Mesangial cell (primary cell): Measurements from ENCODE around the gene ZNF14. TPM values are rescaled to one million over a fixed set of nuclear protein-coding genes. Genes with fewer than 3 reads are reported as not detected.

Experiments used
- total RNA-seq: library from RNA; depleted of rRNA; stranded (reverse); fragments of >200 nt; gene quantifications from 2 replicates; pipeline ENCODE4 v1.2.3, GENCODE V29; 2015

The ZNF14 gene
- total RNA-seq, result 1.5 and 2.8 TPM in 2 replicates

DNA sequence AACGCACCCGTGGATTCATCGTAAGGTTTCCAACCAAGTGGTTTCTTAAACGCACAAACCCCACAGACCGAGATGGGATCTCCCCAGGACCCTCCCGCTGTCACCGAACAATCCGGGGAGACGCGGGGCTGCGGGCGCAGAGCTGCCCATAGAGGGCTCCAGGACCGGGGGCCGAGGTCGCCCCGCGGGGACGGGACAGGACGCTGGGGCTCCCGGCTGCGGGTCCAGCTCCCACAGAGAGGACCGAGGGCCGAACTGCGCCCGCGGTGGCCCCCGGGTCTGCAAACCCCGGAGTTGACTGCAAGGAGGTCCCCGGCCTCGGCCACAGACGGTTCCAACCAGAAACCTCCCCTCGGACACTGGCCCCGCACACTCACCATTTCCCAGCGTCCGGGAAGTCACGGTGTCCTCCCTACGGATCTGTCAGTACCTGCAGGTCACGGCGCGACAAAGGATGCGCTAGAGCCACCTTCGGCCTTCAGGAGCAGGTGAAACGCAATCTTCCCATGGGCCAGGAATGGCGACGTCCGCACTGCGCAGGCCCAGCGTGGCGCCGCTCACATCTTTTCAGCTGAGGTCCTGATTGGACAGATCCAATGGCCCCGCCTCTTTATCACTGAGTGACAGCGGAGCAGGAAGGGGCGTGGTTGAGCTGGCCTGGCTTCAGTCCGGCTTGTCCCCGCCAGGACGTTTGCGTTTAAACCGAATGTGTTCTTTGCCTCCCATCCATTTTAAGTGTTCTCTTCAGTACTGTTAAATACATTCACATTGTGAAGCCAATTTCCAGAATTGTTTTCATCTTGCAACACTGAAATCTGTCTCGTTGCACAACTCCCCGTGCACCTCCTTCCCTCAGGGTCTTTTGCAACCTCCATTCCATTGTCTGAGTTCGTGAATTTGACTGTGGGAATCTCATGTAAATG lies at the start of gene ZNF14:
Gene ZNF14 (minus strand): TSS at position 534 of the 923 bp plus-strand sequence. CDS start 154 bp downstream, at position 380.

GRCh38 chr19:19668230-19669012 lies 64.5 kb downstream of the ZNF14 start, which contains the start of gene ZNF101:
ZNF101 (plus strand) TSS chr19:19668839; CDS start chr19:19668964, 125 bp downstream.

GRCh38 chr19:19663256-19664120 lies 69.4 kb downstream of the ZNF14 start, which contains the start of gene ATP13A1:
ATP13A1 (minus strand) TSS chr19:19663676; CDS start chr19:19663666, 10 bp downstream.

Other genes starting within 250 kb of the ZNF14 start
- 1.6 and 2.3 TPM in 2 replicates for gene TSSK6, start 217.6 kb downstream of the ZNF14 start, total RNA-seq
- gene NDUFA13, start 216.9 kb downstream of the ZNF14 start, total RNA-seq, result 105 and 169 TPM in 2 replicates
- gene YJEFN3, start 204.2 kb downstream of the ZNF14 start, total RNA-seq, result 0.51 and 0.98 TPM in 2 replicates
- 0.63 TPM in 1 of 2 replicates, not detected in the other for gene CILP2, start 194.8 kb downstream of the ZNF14 start, total RNA-seq
- 1.8 and 2.0 TPM in 2 replicates for gene PBX4, start 114.4 kb downstream of the ZNF14 start, total RNA-seq
- gene LPAR2, start 104.9 kb downstream of the ZNF14 start, total RNA-seq, result 14.7 and 19.8 TPM in 2 replicates
- gene GMIP, start 89.5 kb downstream of the ZNF14 start, total RNA-seq, result 8.0 and 8.8 TPM in 2 replicates
- gene ATP13A1, start 69.4 kb downstream of the ZNF14 start, total RNA-seq, result 56.0 and 58.3 TPM in 2 replicates
- 1.9 and 5.4 TPM in 2 replicates for gene ZNF101, start 64.3 kb downstream of the ZNF14 start, total RNA-seq
- 14.5 and 35.9 TPM in 2 replicates for gene ZNF506, start 88.6 kb upstream of the ZNF14 start, total RNA-seq
- gene ZNF253, start 132.8 kb upstream of the ZNF14 start, total RNA-seq, result 3.2 and 3.9 TPM in 2 replicates
- 4.3 and 15.0 TPM in 2 replicates for gene ZNF93, start 167.8 kb upstream of the ZNF14 start, total RNA-seq